SK-N-SH (cell line): ENCODE data around the gene RDH16.
"Not testable (repeated sequence)": the region's sequence is repeated elsewhere in the genome, so short reads cannot be mapped to it uniquely, and the experiment has no call there.

ENCODE experiments used
- CHD2 ChIP-seq: fragments of 150-350 bp; IDR thresholded peaks from 2 replicates; pipeline ENCODE4 v1.6.1; 2018; ENCODE audit warnings: low read length; ENCODE audit not compliant: partially characterized antibody
- CTCF ChIP-seq: fragments of 200-600 bp; sonication (generic); IDR thresholded peaks from 2 replicates; pipeline ENCODE4 v1.6.1; 2017; ENCODE audit warnings: antibody characterized with exemption, mild to moderate bottlenecking, moderate library complexity
- GABPA ChIP-seq: IDR thresholded peaks from 2 replicates; pipeline ENCODE4 v1.4.0; 2012; ENCODE audit warnings: low read depth, mild to moderate bottlenecking
- POLR2AphosphoS5 ChIP-seq: IDR thresholded peaks from 2 replicates; pipeline ENCODE4 v1.6.1; 2012; ENCODE audit warnings: low read depth, low read length
- RAD21 ChIP-seq: IDR thresholded peaks from 2 replicates; pipeline ENCODE4 v1.6.1; 2012; ENCODE audit warnings: mild to moderate bottlenecking, low read length
- RCOR1 ChIP-seq: fragments of 150-350 bp; IDR thresholded peaks from 2 replicates; pipeline ENCODE4 v1.6.1; 2017; ENCODE audit warnings: antibody characterized with exemption, low read length
- USF1 ChIP-seq: IDR thresholded peaks from 2 replicates; pipeline ENCODE4 v1.4.0; 2012; ENCODE audit warnings: low read depth, borderline replicate concordance

- not testable (repeated sequence) for TF ChIP-seq USF1, GABPA, RAD21, RCOR1, POLR2AphosphoS5, CHD2, CTCF
Observed at GRCh38 chr12:56963557-56963956, 6.1 kb upstream of the RDH16 start.
